SU-DHL-6 (cell line): ENCODE measurements around the gene OLFM1.

ENCODE experiments used
- H2AFZ ChIP-seq: fragments of 200-600 bp; sonication (generic); 2 replicates; pipeline ENCODE4 v1.6.1; 2014; ENCODE audit warnings: low read depth, mild to moderate bottlenecking, moderate library complexity, mixed read lengths, antibody characterized with exemption, low read length; ENCODE audit not compliant: severe bottlenecking
- H3F3A ChIP-seq: fragments of 200-600 bp; shearing (Covaris generic); 2 replicates; pipeline ENCODE4 v1.6.0; 2016; ENCODE audit warnings: antibody characterized with exemption, mild to moderate bottlenecking; ENCODE audit not compliant: insufficient read depth
- H3K27ac ChIP-seq: fragments of 200-600 bp; sonication (generic); 2 replicates; pipeline ENCODE4 v1.5.1; 2016; ENCODE audit warnings: low read depth, mild to moderate bottlenecking, low read length, moderate library complexity, mixed read lengths
- H3K27me3 ChIP-seq: fragments of 200-600 bp; sonication (generic), shearing (Covaris generic); 2 replicates; pipeline ENCODE4 v1.6.0; 2014; ENCODE audit warnings: mild to moderate bottlenecking, low read length
- H3K36me3 ChIP-seq: fragments of 200-600 bp; sonication (generic); 2 replicates; pipeline ENCODE4 v1.6.1; 2014; ENCODE audit warnings: mild to moderate bottlenecking, low read length, mixed read lengths
- H3K4me2 ChIP-seq: fragments of 300-600, 200-600 bp; shearing (Covaris generic), sonication (generic); 2 replicates; pipeline ENCODE4 v1.6.0; 2014; ENCODE audit warnings: low read length, low read depth, mild to moderate bottlenecking; ENCODE audit not compliant: poor library complexity, severe bottlenecking
- H3K4me3 ChIP-seq: fragments of 200-600 bp; sonication (generic); 2 replicates; pipeline ENCODE4 v1.5.1; 2014; ENCODE audit warnings: antibody characterized with exemption, low read length, mild to moderate bottlenecking, mixed read lengths; ENCODE audit not compliant: insufficient read depth, poor library complexity, severe bottlenecking
- H3K79me2 ChIP-seq: fragments of 200-600 bp; sonication (generic); 2 replicates; pipeline ENCODE4 v1.6.1; 2014; ENCODE audit warnings: mild to moderate bottlenecking, low read length, moderate library complexity; ENCODE audit not compliant: insufficient read depth
- H3K9ac ChIP-seq: fragments of 200-600 bp; sonication (generic); 2 replicates; pipeline ENCODE4 v1.7.0; 2014; ENCODE audit warnings: mild to moderate bottlenecking, low read length
- H3K9me2 ChIP-seq: fragments of 200-600 bp; sonication (generic); replicated peaks from 2 replicates; pipeline ENCODE4 v1.6.1; 2014; ENCODE audit warnings: low read length; ENCODE audit not compliant: insufficient read depth
- H3K9me3 ChIP-seq: fragments of 200-600 bp; sonication (generic); 2 replicates; pipeline ENCODE4 v1.6.1; 2014; ENCODE audit warnings: low read length, mixed read lengths; ENCODE audit not compliant: insufficient read depth
- H4K20me1 ChIP-seq: fragments of 200-600 bp; sonication (generic); 2 replicates; pipeline ENCODE4 v1.6.1; 2014; ENCODE audit warnings: low read depth, mild to moderate bottlenecking, antibody characterized with exemption, low read length, moderate library complexity, mixed read lengths
- EZH2phosphoT487 ChIP-seq: fragments of 200-600 bp; sonication (generic), shearing (Covaris generic); conservative IDR thresholded peaks from 2 replicates; pipeline ENCODE4 v1.6.1; 2018; ENCODE audit warnings: mild to moderate bottlenecking, antibody characterized with exemption, low read length, moderate library complexity, mixed read lengths
- TF ChIP-seq, protein P1 (sequence below): fragments of 200-600 bp; sonication (generic); IDR thresholded peaks from one replicate; pipeline ENCODE4 v1.5.1; 2017; ENCODE audit warnings: antibody characterized with exemption, mild to moderate bottlenecking, low read length, moderate library complexity; ENCODE audit not compliant: insufficient read depth, poor library complexity, severe bottlenecking

OLFM1 gene

DNA sequence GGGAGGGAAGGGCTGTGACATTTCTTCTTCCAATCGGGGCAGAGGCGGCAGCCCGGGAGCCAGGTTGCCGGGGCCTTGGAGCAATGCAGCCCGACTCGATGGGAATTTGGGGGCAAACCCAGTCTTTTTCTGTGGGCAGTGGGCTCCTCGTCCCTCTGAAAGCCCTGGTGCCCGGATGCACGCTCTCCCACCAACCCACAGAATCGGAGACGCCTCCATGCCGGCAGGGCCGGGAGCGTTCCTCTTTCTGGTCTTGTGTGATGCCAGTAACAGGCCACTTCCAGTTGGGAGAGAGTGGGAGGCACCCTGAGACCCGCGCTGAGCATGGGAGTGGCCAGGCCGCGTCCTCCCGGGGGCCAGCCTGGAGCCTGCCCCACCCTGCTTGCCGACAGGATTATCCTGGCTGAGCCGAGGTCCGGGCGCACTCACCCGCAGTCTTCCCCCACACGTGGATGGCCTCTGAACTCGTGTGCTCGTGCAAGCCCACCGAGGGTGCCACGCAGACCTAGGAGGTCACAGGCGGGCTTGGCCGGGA, 17.8 kb downstream of the OLFM1 start:
- Histone ChIP-seq H3K36me3 (no peaks in the 10 kb centered on the region), H3K27me3 (no peaks in the 10 kb centered on the region), H3K79me2 (no peaks in the 10 kb centered on the region), H3K9me2 (no peaks in the 10 kb centered on the region), H3F3A (no peaks in the 10 kb centered on the region), H3K4me2 (no peak overlapping the region), H3K9ac (no peak overlapping the region), H4K20me1 (no peaks in the 10 kb centered on the region), H3K9me3 (no peaks in the 10 kb centered on the region), H3K27ac (no peak overlapping the region), H3K4me3 (no peak overlapping the region), H2AFZ (no peak overlapping the region)
- no peak for TF ChIP-seq EZH2phosphoT487
- TF ChIP-seq, protein P1, sequence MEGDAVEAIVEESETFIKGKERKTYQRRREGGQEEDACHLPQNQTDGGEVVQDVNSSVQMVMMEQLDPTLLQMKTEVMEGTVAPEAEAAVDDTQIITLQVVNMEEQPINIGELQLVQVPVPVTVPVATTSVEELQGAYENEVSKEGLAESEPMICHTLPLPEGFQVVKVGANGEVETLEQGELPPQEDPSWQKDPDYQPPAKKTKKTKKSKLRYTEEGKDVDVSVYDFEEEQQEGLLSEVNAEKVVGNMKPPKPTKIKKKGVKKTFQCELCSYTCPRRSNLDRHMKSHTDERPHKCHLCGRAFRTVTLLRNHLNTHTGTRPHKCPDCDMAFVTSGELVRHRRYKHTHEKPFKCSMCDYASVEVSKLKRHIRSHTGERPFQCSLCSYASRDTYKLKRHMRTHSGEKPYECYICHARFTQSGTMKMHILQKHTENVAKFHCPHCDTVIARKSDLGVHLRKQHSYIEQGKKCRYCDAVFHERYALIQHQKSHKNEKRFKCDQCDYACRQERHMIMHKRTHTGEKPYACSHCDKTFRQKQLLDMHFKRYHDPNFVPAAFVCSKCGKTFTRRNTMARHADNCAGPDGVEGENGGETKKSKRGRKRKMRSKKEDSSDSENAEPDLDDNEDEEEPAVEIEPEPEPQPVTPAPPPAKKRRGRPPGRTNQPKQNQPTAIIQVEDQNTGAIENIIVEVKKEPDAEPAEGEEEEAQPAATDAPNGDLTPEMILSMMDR, result no peak

DNA sequence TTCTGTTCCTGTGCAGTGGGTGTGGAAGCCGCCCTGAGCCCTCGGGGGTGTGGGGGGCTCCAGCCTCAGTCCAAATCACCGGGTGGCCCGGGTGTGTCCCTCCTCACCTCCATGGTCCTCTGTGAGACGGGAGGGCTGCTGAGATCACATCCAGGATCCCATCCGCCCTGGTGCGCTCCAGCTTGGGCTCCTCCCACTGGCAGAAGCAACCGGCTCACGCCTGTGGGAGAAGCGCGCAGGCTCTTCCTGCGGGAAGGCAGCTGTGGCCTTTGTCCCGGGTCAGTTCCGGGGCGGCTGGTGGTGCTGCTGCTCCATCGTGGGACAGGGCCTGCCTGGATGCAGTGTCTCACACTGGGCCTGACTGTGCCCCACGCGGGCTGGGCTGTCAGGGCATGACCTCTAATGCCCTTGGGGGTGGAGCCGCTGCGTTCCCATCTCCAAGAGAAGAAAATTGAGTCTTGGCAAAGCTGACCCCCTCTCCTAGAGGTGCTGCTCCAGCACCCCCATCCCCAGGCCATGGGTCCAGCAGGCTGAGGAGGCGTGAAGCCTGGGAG, 18.5 kb downstream of the OLFM1 start:
- no peaks in the 10 kb centered on the region for H3K9me2 ChIP-seq
- H3K79me2 ChIP-seq, result no peaks in the 10 kb centered on the region
- H3K4me2 ChIP-seq, result no peak overlapping the region
- H3K27ac ChIP-seq, result no peak overlapping the region
- no peaks in the 10 kb centered on the region for H3K27me3 ChIP-seq
- H3K4me3 ChIP-seq, result no peak overlapping the region
- H3K36me3 ChIP-seq, result no peaks in the 10 kb centered on the region
- no peaks in the 10 kb centered on the region for H3K9me3 ChIP-seq
- H3F3A ChIP-seq, result no peaks in the 10 kb centered on the region
- TF ChIP-seq, protein P1, result no peak
- TF ChIP-seq EZH2phosphoT487, result no peak
- no peaks in the 10 kb centered on the region for H4K20me1 ChIP-seq
- no peak overlapping the region for H2AFZ ChIP-seq
- no peak overlapping the region for H3K9ac ChIP-seq

DNA sequence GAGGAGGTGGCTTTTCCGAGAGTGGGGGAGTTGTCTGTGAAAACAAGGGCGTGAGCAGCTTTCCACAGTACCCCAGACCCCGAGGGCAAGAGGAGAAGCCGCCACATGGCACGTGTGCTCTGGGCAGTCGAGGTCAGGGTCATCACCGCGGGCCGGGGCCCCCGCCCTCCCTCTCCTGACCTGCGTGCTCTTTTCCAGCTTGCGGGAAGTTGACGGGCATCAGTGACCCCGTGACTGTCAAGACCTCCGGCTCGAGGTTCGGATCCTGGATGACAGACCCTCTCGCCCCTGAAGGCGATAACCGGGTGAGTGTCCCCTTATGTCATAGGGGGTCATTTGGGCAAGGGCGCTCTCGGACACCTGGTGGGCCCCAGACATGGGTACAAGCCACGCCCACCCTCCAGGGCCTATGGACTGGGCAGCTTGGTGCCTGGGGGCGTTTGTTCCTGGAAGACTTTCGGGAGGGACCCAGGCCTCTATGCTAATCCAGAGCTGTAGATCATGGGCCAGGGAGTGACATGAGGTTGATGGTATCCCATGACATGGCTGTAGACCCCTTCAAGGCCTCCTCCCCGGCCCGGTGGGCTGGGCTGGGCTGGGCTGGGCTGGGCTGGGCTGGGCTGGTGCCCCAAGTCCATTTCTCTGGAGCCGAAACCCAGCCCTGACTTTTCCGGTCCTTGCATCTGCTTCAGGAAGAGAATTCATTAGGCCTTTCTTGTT, 19.2 kb downstream of the OLFM1 start:
- Histone ChIP-seq H3K4me2 (no peak overlapping the region), H3F3A (no peaks in the 10 kb centered on the region), H3K27ac (no peak overlapping the region), H3K27me3 (no peaks in the 10 kb centered on the region), H3K9ac (no peak overlapping the region), H2AFZ (no peak overlapping the region), H3K9me3 (no peaks in the 10 kb centered on the region), H3K4me3 (no peak overlapping the region), H3K79me2 (no peaks in the 10 kb centered on the region), H3K9me2 (no peaks in the 10 kb centered on the region), H3K36me3 (no peaks in the 10 kb centered on the region), H4K20me1 (no peaks in the 10 kb centered on the region)
- no peak for TF ChIP-seq EZH2phosphoT487
- TF ChIP-seq, protein P1, result no peak
